Small intestine (tissue), 7 donors: ENCODE results near the gene MSTO1. TPM values are rescaled to one million over a fixed set of nuclear protein-coding genes. Genes with fewer than 3 reads are reported as not detected.
"Not testable (repeated sequence)": the region's sequence is repeated elsewhere in the genome, so short reads cannot be mapped to it uniquely, and the experiment has no call there.

Source experiments
- DNase-seq, 2 donors: peaks; one replicate each; pipeline versions ENCODE4 v3.0.0 to v3.0.0-alpha.2; 2013
- FAIRE-seq: peaks from 2 replicates; lab custom pipeline; 2012; peaks lifted over from hg19 to GRCh38; lab: Jason Lieb, UNC
- H3K27ac ChIP-seq, 3 donors: one replicate each; pipeline ENCODE4 v1.5.1; 2013; ENCODE audit warnings: low read length in 2 of 3, mild to moderate bottlenecking in 2 of 3, control low read depth in 1 of 3, inconsistent platforms in 1 of 3, low read depth in 1 of 3, moderate library complexity in 1 of 3
- H3K27me3 ChIP-seq, 3 donors: one replicate each; pipeline ENCODE4 v1.6.1; 2013; ENCODE audit warnings: low read length in 3 of 3, inconsistent platforms in 1 of 3; ENCODE audit not compliant: control insufficient read depth in 3 of 3, insufficient read depth in 3 of 3
- H3K36me3 ChIP-seq, 3 donors: one replicate each; pipeline ENCODE4 v1.6.1; 2013; ENCODE audit warnings: low read length in 3 of 3, inconsistent platforms in 1 of 3, low read depth in 1 of 3, mild to moderate bottlenecking in 1 of 3, moderate library complexity in 1 of 3; ENCODE audit not compliant: control insufficient read depth in 3 of 3, insufficient read depth in 2 of 3
- H3K4me1 ChIP-seq, 3 donors: one replicate each; pipeline ENCODE4 v1.6.1; 2013; ENCODE audit warnings: low read length in 2 of 3, inconsistent platforms in 1 of 3, low read depth in 1 of 3, mild to moderate bottlenecking in 1 of 3, moderate library complexity in 1 of 3; ENCODE audit not compliant: control insufficient read depth in 3 of 3, insufficient read depth in 2 of 3
- H3K4me3 ChIP-seq, 3 donors: one replicate each; pipeline ENCODE4 v1.5.1; 2013; ENCODE audit warnings: low read length in 3 of 3, control low read depth in 1 of 3, inconsistent platforms in 1 of 3, low read depth in 1 of 3, mild to moderate bottlenecking in 1 of 3, moderate library complexity in 1 of 3
- H3K9me3 ChIP-seq, 2 donors: one replicate each; pipeline ENCODE4 v1.6.1; 2013; ENCODE audit warnings: low read depth in 1 of 2, low read length in 1 of 2; ENCODE audit not compliant: control insufficient read depth in 2 of 2, insufficient read depth in 1 of 2
- WGBS, 3 donors: extraction: QIAGEN DNeasy Blood & Tissue Kit; methylation state at CpG; one replicate each; pipeline ENCODE4 v1.1.7; 2013; 5-methylcytosine and 5-hydroxymethylcytosine counted together
- polyA plus RNA-seq, 4 donors: library from polyadenylated mRNA; stranded (reverse) in 3 of 4; unstranded in 1 of 4; fragments of 200-250 nt in 3 of 4; fragments of 120-200 nt in 1 of 4; gene quantifications; one replicate each; pipeline versions ENCODE4 v1.2.1 to v1.2.3, GENCODE V29; 2013
- donor health status: healthy with polysubstance abuse.
- donor health status: control.
- donor health status: control.
- donor health status: Bipolar disorder and iron deficiency.
- donor health status: healthy.

MSTO1 gene
- polyA plus RNA-seq, 4 donors = 13.4 to 36.3 (median 20.3) TPM

GRCh38 chr1:155648207-155649147 lies 38.5 kb downstream of the MSTO1 start:
- DNase-seq (peak; percentile 57 to 79), FAIRE-seq (no peak)
- H3K36me3 ChIP-seq = peaks cover 0 to 2% (median 0%) of the 10 kb centered on the region in 3 donors
- H3K4me3 ChIP-seq = peak overlapping the region in 1 of 3 donors; percentile 22
- peaks cover 0 to 4% (median 0%) of the 10 kb centered on the region in 3 donors for H3K27me3 ChIP-seq
- peaks cover 0 to 21% of the 10 kb centered on the region in 2 donors for H3K9me3 ChIP-seq
- H3K4me1 ChIP-seq = peaks cover 0 to 2% (median 0%) of the 10 kb centered on the region in 3 donors
- H3K27ac ChIP-seq = peak overlapping the region in 2 of 3 donors; percentile 50 to 68
- 43 to 49% (median 48%) methylated on average over 11 of the region's 11 CpGs for WGBS, 3 donors

DNA sequence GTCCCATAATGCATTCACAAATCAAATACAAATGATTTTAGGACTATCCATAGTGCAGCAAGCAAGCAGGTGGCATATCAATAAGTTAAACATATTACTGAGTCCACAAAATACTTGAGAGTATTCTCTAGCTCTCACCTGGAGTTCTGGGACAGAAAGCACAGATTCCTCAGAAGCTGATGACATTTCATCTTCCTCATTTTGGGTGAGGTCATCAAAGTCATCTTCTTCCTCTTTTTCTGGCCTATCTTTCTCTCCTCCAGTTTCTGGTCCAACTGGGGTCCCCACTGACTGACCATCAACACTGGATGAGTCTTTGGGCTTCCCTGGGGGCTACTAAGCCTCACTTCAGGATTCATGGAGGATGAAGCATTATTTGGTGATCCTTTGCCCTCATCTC lies 39.7 kb downstream of the MSTO1 start:
- DNase-seq (no peak), FAIRE-seq (no peak)
- Histone ChIP-seq H3K27me3 (peaks cover 0 to 4% (median 0%) of the 10 kb centered on the region in 3 donors), H3K36me3 (no peaks in the 10 kb centered on the region), H3K4me3 (no peak overlapping the region), H3K4me1 (no peaks in the 10 kb centered on the region), H3K9me3 (peaks cover 0 to 11% of the 10 kb centered on the region in 2 donors), H3K27ac (no peak overlapping the region)

DNA sequence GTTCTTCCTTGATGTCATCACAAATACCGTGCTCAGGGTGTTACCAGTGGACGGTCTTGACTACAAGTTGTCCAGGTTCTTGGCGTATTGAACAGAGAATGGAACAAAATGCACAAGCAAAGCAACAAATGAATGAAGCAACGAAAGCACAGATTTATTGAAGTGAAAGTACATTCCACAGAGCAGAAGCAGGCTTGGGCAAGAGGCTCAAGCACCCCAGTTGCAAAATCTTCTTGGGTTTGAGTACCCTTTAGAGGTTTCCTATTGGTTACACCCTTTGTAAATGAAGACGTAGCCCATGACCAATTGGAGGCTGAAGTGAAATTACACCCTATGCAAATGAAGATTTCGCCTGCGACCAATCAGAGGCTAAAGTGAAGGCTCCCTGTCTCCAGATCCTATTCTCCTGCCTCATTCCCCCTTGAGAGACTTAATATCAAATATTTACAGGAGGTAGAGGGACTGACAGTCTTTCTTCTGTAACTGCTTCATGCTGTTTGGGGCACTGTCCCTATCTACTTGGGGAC lies 40.3 kb downstream of the MSTO1 start:
- FAIRE-seq = no peak
- H3K27me3 ChIP-seq = peaks cover 0 to 4% (median 0%) of the 10 kb centered on the region in 3 donors
- peaks cover 0 to 11% of the 10 kb centered on the region in 2 donors for H3K9me3 ChIP-seq
- no peak for DNase-seq
- H3K4me3 ChIP-seq = no peak overlapping the region
- H3K36me3 ChIP-seq = no peaks in the 10 kb centered on the region
- H3K27ac ChIP-seq = no peak overlapping the region
- 91 to 94% (median 93%) methylated on average over 7 of the region's 7 CpGs for WGBS, 3 donors
- no peaks in the 10 kb centered on the region for H3K4me1 ChIP-seq

- DNase-seq = no peak
- Histone ChIP-seq H3K9me3 (peaks cover 0 to 11% of the 10 kb centered on the region in 2 donors), H3K27me3 (peaks cover 0 to 4% (median 0%) of the 10 kb centered on the region in 3 donors), H3K36me3 (no peaks in the 10 kb centered on the region), H3K4me1 (no peaks in the 10 kb centered on the region), H3K4me3 (no peak overlapping the region), H3K27ac (no peak overlapping the region)
- 59 to 72% (median 61%) methylated on average over 3 of the region's 3 CpGs for whole genome bisulfite sequencing, 3 donors
- FAIRE-seq = no peak
Observed at GRCh38 chr1:155651861-155652661, 42.0 kb downstream of the MSTO1 start.

GRCh38 chr1:155652951-155653350 lies 42.9 kb downstream of the MSTO1 start:
- WGBS, 3 donors = 80 to 86% (median 82%) methylated on average over 3 of the region's 3 CpGs
- Histone ChIP-seq H3K4me3 (no peak overlapping the region), H3K4me1 (no peaks in the 10 kb centered on the region), H3K36me3 (no peaks in the 10 kb centered on the region), H3K27ac (no peak overlapping the region), H3K9me3 (peaks cover 0 to 11% of the 10 kb centered on the region in 2 donors), H3K27me3 (peaks cover 0 to 4% (median 0%) of the 10 kb centered on the region in 3 donors)
- DNase-seq = no peak
- no peak for FAIRE-seq

DNA sequence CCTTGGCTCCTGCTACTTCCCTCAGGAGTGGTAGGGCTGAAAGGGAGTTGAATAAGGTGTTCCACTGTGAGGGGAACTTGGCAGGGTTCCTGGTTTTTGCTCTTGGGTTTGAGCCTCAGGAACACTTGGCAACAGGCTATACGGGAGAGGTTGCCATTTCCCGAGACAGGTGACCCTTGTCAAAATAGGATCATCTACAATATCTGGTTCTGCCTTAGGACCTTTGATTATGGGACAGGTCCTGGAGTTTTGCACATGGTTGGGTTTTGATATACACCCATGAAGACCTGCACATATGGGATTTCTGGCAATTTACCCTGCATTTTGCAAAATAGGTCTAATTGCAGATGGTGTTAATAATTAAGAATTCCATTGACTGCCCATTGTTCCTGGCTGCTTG lies 47.4 kb downstream of the MSTO1 start:
- no peaks in the 10 kb centered on the region for H3K9me3 ChIP-seq
- H3K36me3 ChIP-seq = peaks cover 8 to 26% (median 13%) of the 10 kb centered on the region in 3 donors
- WGBS, 3 donors = 70 to 85% (median 82%) methylated on average over 2 of the region's 2 CpGs
- FAIRE-seq (no peak), DNase-seq (no peak)
- H3K4me3 ChIP-seq = no peak overlapping the region
- H3K4me1 ChIP-seq = no peaks in the 10 kb centered on the region
- no peak overlapping the region for H3K27ac ChIP-seq
- no peaks in the 10 kb centered on the region for H3K27me3 ChIP-seq

GRCh38 chr1:155661239-155661638 lies 51.2 kb downstream of the MSTO1 start:
- not testable (repeated sequence) for H3K4me3 ChIP-seq, H3K9me3 ChIP-seq, H3K27me3 ChIP-seq, H3K27ac ChIP-seq, FAIRE-seq, DNase-seq, H3K4me1 ChIP-seq
- WGBS, 3 donors = 86 to 92% (median 92%) methylated on average over 2 to 3 of the region's 4 CpGs
- H3K36me3 ChIP-seq = peaks cover 13 to 57% (median 14%) of the 10 kb centered on the region in 3 donors
